GM23338 (cell line): ENCODE results near the gene AFTPH. TPM values are rescaled to one million over a fixed set of nuclear protein-coding genes. Genes with fewer than 3 reads are reported as not detected.

ENCODE experiments used
- ATAC-seq: fragments of 200-7000 bp; cut with Tn5 transposase; 3 replicates; pipeline ENCODE4 v1.9.1; 2020
- DNase-seq: peaks from one replicate; pipeline ENCODE4 v3.0.0-alpha.2; 2015; ENCODE audit warnings: low spot score
- H2AFZ ChIP-seq: fragments of 200-600 bp; sonication (generic); 2 replicates; pipeline ENCODE4 v1.8.0; 2016; ENCODE audit warnings: antibody characterized with exemption, mild to moderate bottlenecking, moderate library complexity
- H3F3A ChIP-seq: fragments of 200-600 bp; sonication (generic); replicated peaks from 2 replicates; pipeline ENCODE4 v1.8.0; 2017; ENCODE audit warnings: antibody characterized with exemption, mixed run types, low read depth
- H3K27ac ChIP-seq: fragments of 200-600 bp; sonication (generic); 2 replicates; pipeline ENCODE4 v1.6.1; 2016; ENCODE audit warnings: low read depth
- H3K27me3 ChIP-seq: fragments of 200-600 bp; sonication (generic); 2 replicates; pipeline ENCODE4 v1.8.0; 2016; ENCODE audit warnings: mild to moderate bottlenecking, mixed run types, moderate library complexity; ENCODE audit not compliant: insufficient read depth
- H3K36me3 ChIP-seq: fragments of 200-600 bp; sonication (generic); 2 replicates; pipeline ENCODE4 v1.8.0; 2016; ENCODE audit warnings: mild to moderate bottlenecking; ENCODE audit not compliant: insufficient read depth
- H3K4me1 ChIP-seq: fragments of 200-600 bp; sonication (generic); 2 replicates; pipeline ENCODE4 v1.8.0; 2016; ENCODE audit warnings: mild to moderate bottlenecking, moderate library complexity; ENCODE audit not compliant: insufficient read depth
- H3K4me2 ChIP-seq: fragments of 200-600 bp; sonication (generic); 2 replicates; pipeline ENCODE4 v1.7.1; 2017; ENCODE audit warnings: mixed run types
- H3K4me3 ChIP-seq: fragments of 200-600 bp; sonication (generic); 2 replicates; pipeline ENCODE4 v1.6.1; 2016; ENCODE audit warnings: mixed run types
- H3K79me2 ChIP-seq: fragments of 200-600 bp; sonication (generic); replicated peaks from 2 replicates; pipeline ENCODE4 v1.8.0; 2017; ENCODE audit warnings: mild to moderate bottlenecking; ENCODE audit not compliant: insufficient read depth
- H3K9me2 ChIP-seq: fragments of 200-600 bp; sonication (generic); 2 replicates; pipeline ENCODE4 v1.8.0; 2017; ENCODE audit not compliant: insufficient read depth
- H4K20me1 ChIP-seq: fragments of 200-600 bp; sonication (generic); replicated peaks from 2 replicates; pipeline ENCODE4 v1.8.0; 2017; ENCODE audit warnings: mild to moderate bottlenecking; ENCODE audit not compliant: insufficient read depth
- H3K27ac Mint-ChIP-seq: 2 replicates; pipeline ENCODE4 v1.8.0; 2020; ENCODE audit warnings: inconsistent platforms, mild to moderate bottlenecking, moderate library complexity, mixed read lengths
- H3K27me3 Mint-ChIP-seq: 3 replicates; pipeline ENCODE4 v1.8.0; 2022; ENCODE audit warnings: low read depth, mild to moderate bottlenecking, moderate library complexity, mixed read lengths, inconsistent platforms; ENCODE audit not compliant: insufficient read depth, poor library complexity
- H3K36me3 Mint-ChIP-seq: 3 replicates; pipeline ENCODE4 v1.8.0; 2021; ENCODE audit warnings: low read depth, mild to moderate bottlenecking, inconsistent platforms, moderate library complexity, mixed read lengths
- H3K4me1 Mint-ChIP-seq: 3 replicates; pipeline ENCODE4 v1.8.0; 2020; ENCODE audit warnings: mild to moderate bottlenecking, inconsistent platforms, mixed read lengths
- H3K4me3 Mint-ChIP-seq: 3 replicates; pipeline ENCODE4 v1.8.0; 2021; ENCODE audit warnings: moderate library complexity, mild to moderate bottlenecking, inconsistent platforms, mixed read lengths
- H3K9me3 Mint-ChIP-seq: 3 replicates; pipeline ENCODE4 v1.8.0; 2020; ENCODE audit warnings: moderate library complexity, mild to moderate bottlenecking, inconsistent platforms, mixed read lengths
- CREB1 ChIP-seq: fragments of 250-450 bp; sonication (Bioruptor Pico); IDR thresholded peaks from 2 replicates; pipeline ENCODE4 v1.5.0; 2020; ENCODE audit warnings: low read depth, mild to moderate bottlenecking, moderate library complexity
- CTCF ChIP-seq, 2 experiments: fragments of 200-600 bp in 1 of 2; sonication (generic) in 1 of 2; conservative IDR thresholded peaks; 2 replicates each; pipeline versions ENCODE4 v1.5.1 to v1.6.1; 2016 to 2017; ENCODE audit warnings: antibody characterized with exemption in 2 of 2, low read depth in 2 of 2, mild to moderate bottlenecking in 2 of 2, moderate library complexity in 1 of 2
- ETS1 ChIP-seq: IDR thresholded peaks from 2 replicates; pipeline ENCODE4 v1.6.1; 2016; ENCODE audit warnings: antibody characterized with exemption
- EZH2 ChIP-seq: fragments of 200-600 bp; sonication (generic); IDR thresholded peaks from one replicate; pipeline ENCODE4 v1.8.0; 2017; ENCODE audit warnings: antibody characterized with exemption, mild to moderate bottlenecking, low read depth; ENCODE audit not compliant: unreplicated experiment
- EZH2phosphoT487 ChIP-seq: fragments of 200-600 bp; sonication (generic); IDR thresholded peaks from one replicate; pipeline ENCODE4 v1.8.1; 2018; ENCODE audit warnings: antibody characterized with exemption; ENCODE audit not compliant: unreplicated experiment
- POLR2AphosphoS5 ChIP-seq: IDR thresholded peaks from 2 replicates; pipeline ENCODE4 v1.6.1; 2016; ENCODE audit warnings: antibody characterized with exemption, low read depth
- STAT1 ChIP-seq: IDR thresholded peaks from one replicate; pipeline ENCODE4 v1.6.1; 2016; ENCODE audit warnings: antibody characterized with exemption; ENCODE audit not compliant: unreplicated experiment
- ZNF114 ChIP-seq: fragments of 250-450 bp; sonication (Bioruptor Pico); IDR thresholded peaks from 2 replicates; pipeline ENCODE4 v1.5.0; 2020; ENCODE audit warnings: mild to moderate bottlenecking, moderate library complexity
- ZNF331 ChIP-seq: fragments of 250-450 bp; sonication (Bioruptor Pico); IDR thresholded peaks from 2 replicates; pipeline ENCODE4 v1.5.0; 2020; ENCODE audit warnings: low read depth, mild to moderate bottlenecking, moderate library complexity
- polyA plus RNA-seq: library from polyadenylated mRNA; unstranded; fragments of >200 nt; fragmentation: Nextera tagmentation; extraction: Ambion mirVana; gene quantifications from 2 replicates; pipeline ENCODE4 v1.2.1, GENCODE V29; 2016
- total RNA-seq: library from RNA; depleted of rRNA; stranded (reverse); fragments of >200 nt; shearing (Covaris generic); gene quantifications from 2 replicates; pipeline ENCODE4 v1.2.3, GENCODE V29; 2014

Gene AFTPH
- total and polyA plus RNA-seq, 2 experiments from 2014 or later: 14.9 to 20.6 TPM

- TF ChIP-seq ZNF331 (CRISPR knock-in tag) (no peak), EZH2phosphoT487 (no peak), ZNF114 (CRISPR knock-in tag) (no peak), ETS1 (no peak), EZH2 (no peak), STAT1 (no peak), POLR2AphosphoS5 (no peak)
Observed at GRCh38 chr2:64587561-64587960, 63.4 kb downstream of the AFTPH start (continued).

GRCh38 chr2:64591188-64591587 lies 67.1 kb downstream of the AFTPH start:
- ATAC-seq (no peak), DNase-seq (no peak)
- no peaks in the 10 kb centered on the region for H3K79me2 ChIP-seq
- H3K36me3 ChIP-seq: no peaks in the 10 kb centered on the region; the same call in 1 of the 2 replicates
- H3K27ac ChIP-seq: no peak overlapping the region
- Mint-ChIP-seq H3K9me3 (no peaks in the 10 kb centered on the region), H3K27ac (no peak overlapping the region), H3K36me3 (peaks cover 14% of the 10 kb centered on the region; the same call in 1 of the 3 replicates), H3K4me1 (peaks cover 3% of the 10 kb centered on the region; the same call in 2 of the 3 replicates), H3K4me3 (no peak overlapping the region), H3K27me3 (no peaks in the 10 kb centered on the region)
- H3K9me2 ChIP-seq: no peaks in the 10 kb centered on the region
- H3K4me1 ChIP-seq: no peaks in the 10 kb centered on the region
- H3K4me2 ChIP-seq: no peak overlapping the region
- no peaks in the 10 kb centered on the region for H3K27me3 ChIP-seq
- H2AFZ ChIP-seq: no peak overlapping the region
- no peaks in the 10 kb centered on the region for H4K20me1 ChIP-seq
- no peak overlapping the region for H3K4me3 ChIP-seq
- TF ChIP-seq STAT1: no peak
- no peak for TF ChIP-seq CTCF (conservative IDR thresholded peaks at IDR 0.05; ENCODE audit: low read depth in 2 of 2)
- no peak for TF ChIP-seq CREB1 (CRISPR knock-in tag)
- TF ChIP-seq POLR2AphosphoS5: no peak
- TF ChIP-seq ZNF331 (CRISPR knock-in tag): no peak
- no peaks in the 10 kb centered on the region for H3F3A ChIP-seq

GRCh38 chr2:64593035-64593655 lies 69.0 kb downstream of the AFTPH start:
- no peaks in the 10 kb centered on the region for H3F3A ChIP-seq
- DNase-seq: no peak

More at GRCh38 chr2:64593035-64593655, 69.0 kb downstream of the AFTPH start:
- H2AFZ ChIP-seq: no peak overlapping the region
- H3K36me3 Mint-ChIP-seq: peaks cover 12% of the 10 kb centered on the region; the same call in 1 of the 3 replicates
- H3K4me1 Mint-ChIP-seq: peaks cover 6% of the 10 kb centered on the region; the same call in 2 of the 3 replicates
- H3K27me3 ChIP-seq: no peaks in the 10 kb centered on the region
- H3K4me3 ChIP-seq: no peak overlapping the region
- H4K20me1 ChIP-seq: no peaks in the 10 kb centered on the region
- H3K9me2 ChIP-seq: no peaks in the 10 kb centered on the region
- no peaks in the 10 kb centered on the region for H3K4me1 ChIP-seq
- no peaks in the 10 kb centered on the region for H3K27me3 Mint-ChIP-seq
- no peak overlapping the region for H3K4me2 ChIP-seq
- no peak overlapping the region for H3K27ac ChIP-seq
- no peaks in the 10 kb centered on the region for H3K9me3 Mint-ChIP-seq
- H3K79me2 ChIP-seq: no peaks in the 10 kb centered on the region
- TF ChIP-seq ZNF331 (CRISPR knock-in tag): no peak
- no peak for ATAC-seq
- no peaks in the 10 kb centered on the region; the same call in 1 of the 2 replicates for H3K36me3 ChIP-seq
- H3K27ac Mint-ChIP-seq: no peak overlapping the region
- H3K4me3 Mint-ChIP-seq: no peak overlapping the region
